ENCODE measurements around the gene PRXL2A. TPM values are rescaled to one million over a fixed set of nuclear protein-coding genes. Genes with fewer than 3 reads are reported as not detected.

Gene PRXL2A
- total RNA-seq, 4 donors from 2014 or later, result 68.0 to 185 (median 103) TPM

- intact Hi-C loops (cut with DNase I), result no loop called here
- WGBS, 2 donors, result 82 to 100% methylated on average over 2 of the region's 2 CpGs
- no peaks in the 10 kb centered on the region for H3K9me3 ChIP-seq
Observed at GRCh38 chr10:80449520-80449919, 41.2 kb downstream of the PRXL2A start.

GRCh38 chr10:80451132-80451531 lies 42.8 kb downstream of the PRXL2A start:
- TF ChIP-seq POLR2A (IDR thresholded peaks at IDR 0.05), result no peak
- no peak for TF ChIP-seq CTCF (IDR thresholded peaks at IDR 0.05)
- 93 to 100% methylated on average over 1 of the region's 1 CpG for WGBS, 2 donors
- no peak for DNase-seq
- intact Hi-C loops (cut with DNase I), result loop anchor here (5.0 kb wide), 1 partner anchor 51 kb away; no protein-coding TSS in a partner anchor
- H3K27me3 ChIP-seq, result no peaks in the 10 kb centered on the region
- H3K27ac ChIP-seq, result no peak overlapping the region
- no peaks in the 10 kb centered on the region for H3K9me3 ChIP-seq
- peaks cover 16 to 27% (median 17%) of the 10 kb centered on the region in 3 donors for H3K4me1 ChIP-seq
- no peak overlapping the region for H3K4me3 ChIP-seq
- H3K36me3 ChIP-seq, result no peaks in the 10 kb centered on the region

More at GRCh38 chr10:80449520-80449919, 41.2 kb downstream of the PRXL2A start:
- no peak for DNase-seq
- no peak overlapping the region for H3K27ac ChIP-seq
- peaks cover 7 to 25% (median 20%) of the 10 kb centered on the region in 3 donors for H3K4me1 ChIP-seq
- no peak overlapping the region for H3K4me3 ChIP-seq
- TF ChIP-seq CTCF (IDR thresholded peaks at IDR 0.05), result no peak
- no peak for TF ChIP-seq POLR2A (IDR thresholded peaks at IDR 0.05)
- H3K36me3 ChIP-seq, result no peaks in the 10 kb centered on the region
- no peaks in the 10 kb centered on the region for H3K27me3 ChIP-seq

DNA sequence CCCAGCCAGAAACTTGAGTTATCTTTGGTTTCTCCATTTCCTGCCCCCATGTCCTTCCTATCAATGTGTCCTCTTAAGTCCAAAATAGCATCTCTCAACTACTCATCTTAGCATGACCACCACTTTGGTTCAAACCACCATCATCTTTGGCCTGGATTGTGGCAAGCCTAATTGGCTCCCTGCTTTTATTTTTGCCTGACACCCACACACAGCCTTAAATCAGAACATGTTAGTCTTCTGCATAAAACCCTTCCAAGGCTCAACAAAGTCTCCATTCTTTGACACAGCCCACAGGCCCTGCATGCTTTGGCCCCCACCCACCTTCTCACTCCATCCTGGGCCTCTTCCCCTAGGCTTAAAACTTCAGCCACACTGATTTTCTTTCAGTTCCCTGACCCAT lies 43.7 kb downstream of the PRXL2A start:
- intact Hi-C loops (cut with DNase I), result loop anchor here (5.0 kb wide), 1 partner anchor 50 kb away; no protein-coding TSS in a partner anchor
- H3K27ac ChIP-seq, result peak overlapping the region in 3 of 4 donors; percentile 19 to 100 (median 91)

GRCh38 chr10:80452640-80453039 lies 44.3 kb downstream of the PRXL2A start:
- H3K27ac ChIP-seq, result peak overlapping the region; percentile 91 to 100 (median 99)
- DNase-seq, result no peak

More for the DNA sequence above, 43.7 kb downstream of the PRXL2A start:
- DNase-seq, result no peak
- H3K36me3 ChIP-seq, result peaks cover 0 to 2% (median 0%) of the 10 kb centered on the region in 3 donors
- TF ChIP-seq CTCF (IDR thresholded peaks at IDR 0.05), result no peak
- TF ChIP-seq POLR2A (IDR thresholded peaks at IDR 0.05), result no peak
- H3K4me1 ChIP-seq, result peaks cover 22 to 36% (median 26%) of the 10 kb centered on the region in 3 donors
- no peaks in the 10 kb centered on the region for H3K27me3 ChIP-seq
- H3K9me3 ChIP-seq, result no peaks in the 10 kb centered on the region
- no peak overlapping the region for H3K4me3 ChIP-seq

More at GRCh38 chr10:80452640-80453039, 44.3 kb downstream of the PRXL2A start:
- Histone ChIP-seq H3K9me3 (no peaks in the 10 kb centered on the region), H3K27me3 (no peaks in the 10 kb centered on the region), H3K4me3 (no peak overlapping the region), H3K36me3 (peaks cover 0 to 4% (median 0%) of the 10 kb centered on the region in 3 donors), H3K4me1 (peaks cover 26 to 42% (median 32%) of the 10 kb centered on the region in 3 donors)
- WGBS, 2 donors, result 18% methylated on average over 2 of the region's 4 CpGs; no CpG with 5 or more reads in 1 of the 2 donors
- TF ChIP-seq POLR2A (IDR thresholded peaks at IDR 0.05) (no peak), CTCF (IDR thresholded peaks at IDR 0.05) (no peak)
- intact Hi-C loops (cut with DNase I), result loop anchor here (5.0 kb wide), 1 partner anchor 50 kb away; no protein-coding TSS in a partner anchor

All from esophagus squamous epithelium (tissue), 5 donors.